ENCODE measurements around the gene TTYH3.

Gene TTYH3

DNA sequence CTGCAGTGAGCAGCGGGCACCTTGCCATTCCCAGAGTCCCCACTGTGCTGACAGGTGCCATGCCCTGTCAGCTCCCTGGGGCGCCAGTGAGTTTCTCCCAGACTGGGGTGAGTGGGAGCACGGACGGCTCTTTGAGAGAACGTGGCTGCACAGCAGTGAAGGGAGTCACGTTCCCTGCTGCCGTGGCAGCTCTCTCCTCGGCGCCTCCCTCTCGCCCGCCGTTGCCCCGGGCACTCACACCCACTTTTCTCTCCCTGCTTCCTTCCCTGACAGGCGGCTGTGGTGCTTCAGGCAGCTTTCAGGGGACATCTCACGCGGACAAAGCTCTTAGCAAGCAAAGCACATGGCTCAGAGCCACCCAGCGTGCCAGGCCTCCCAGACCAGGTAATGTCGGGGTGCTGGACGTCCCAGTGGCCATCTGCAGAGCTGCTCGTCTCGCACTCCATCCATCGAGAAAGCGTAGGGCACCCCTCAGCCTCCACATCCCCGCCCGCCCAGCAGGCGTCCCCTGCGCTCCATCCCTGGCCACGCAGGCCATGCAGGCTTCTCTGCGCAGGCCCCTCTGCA, 27.1 kb upstream of the TTYH3 start (continued):
- TF ChIP-seq, protein P1, sequence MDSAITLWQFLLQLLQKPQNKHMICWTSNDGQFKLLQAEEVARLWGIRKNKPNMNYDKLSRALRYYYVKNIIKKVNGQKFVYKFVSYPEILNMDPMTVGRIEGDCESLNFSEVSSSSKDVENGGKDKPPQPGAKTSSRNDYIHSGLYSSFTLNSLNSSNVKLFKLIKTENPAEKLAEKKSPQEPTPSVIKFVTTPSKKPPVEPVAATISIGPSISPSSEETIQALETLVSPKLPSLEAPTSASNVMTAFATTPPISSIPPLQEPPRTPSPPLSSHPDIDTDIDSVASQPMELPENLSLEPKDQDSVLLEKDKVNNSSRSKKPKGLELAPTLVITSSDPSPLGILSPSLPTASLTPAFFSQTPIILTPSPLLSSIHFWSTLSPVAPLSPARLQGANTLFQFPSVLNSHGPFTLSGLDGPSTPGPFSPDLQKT (IDR thresholded peaks at IDR 0.05; ENCODE audit: borderline replicate concordance, low read depth, low read length): no peak
- no peak for TF ChIP-seq ZNF292 (tag by site-specific recombination; IDR thresholded peaks at IDR 0.05; ENCODE audit: borderline replicate concordance, low read depth)
- no peak for TF ChIP-seq ZSCAN23 (tag by site-specific recombination; IDR thresholded peaks at IDR 0.05)
- no peak for TF ChIP-seq ZEB2 (tag by site-specific recombination; IDR thresholded peaks at IDR 0.05)
- no peak for TF ChIP-seq ZNF214 (tag by site-specific recombination; IDR thresholded peaks at IDR 0.05; ENCODE audit: borderline replicate concordance)
- no peak for TF ChIP-seq ZNF585B (tag by site-specific recombination; IDR thresholded peaks at IDR 0.05)
- no peak for TF ChIP-seq ZNF23 (tag by site-specific recombination; IDR thresholded peaks at IDR 0.05; ENCODE audit: borderline replicate concordance)

DNA sequence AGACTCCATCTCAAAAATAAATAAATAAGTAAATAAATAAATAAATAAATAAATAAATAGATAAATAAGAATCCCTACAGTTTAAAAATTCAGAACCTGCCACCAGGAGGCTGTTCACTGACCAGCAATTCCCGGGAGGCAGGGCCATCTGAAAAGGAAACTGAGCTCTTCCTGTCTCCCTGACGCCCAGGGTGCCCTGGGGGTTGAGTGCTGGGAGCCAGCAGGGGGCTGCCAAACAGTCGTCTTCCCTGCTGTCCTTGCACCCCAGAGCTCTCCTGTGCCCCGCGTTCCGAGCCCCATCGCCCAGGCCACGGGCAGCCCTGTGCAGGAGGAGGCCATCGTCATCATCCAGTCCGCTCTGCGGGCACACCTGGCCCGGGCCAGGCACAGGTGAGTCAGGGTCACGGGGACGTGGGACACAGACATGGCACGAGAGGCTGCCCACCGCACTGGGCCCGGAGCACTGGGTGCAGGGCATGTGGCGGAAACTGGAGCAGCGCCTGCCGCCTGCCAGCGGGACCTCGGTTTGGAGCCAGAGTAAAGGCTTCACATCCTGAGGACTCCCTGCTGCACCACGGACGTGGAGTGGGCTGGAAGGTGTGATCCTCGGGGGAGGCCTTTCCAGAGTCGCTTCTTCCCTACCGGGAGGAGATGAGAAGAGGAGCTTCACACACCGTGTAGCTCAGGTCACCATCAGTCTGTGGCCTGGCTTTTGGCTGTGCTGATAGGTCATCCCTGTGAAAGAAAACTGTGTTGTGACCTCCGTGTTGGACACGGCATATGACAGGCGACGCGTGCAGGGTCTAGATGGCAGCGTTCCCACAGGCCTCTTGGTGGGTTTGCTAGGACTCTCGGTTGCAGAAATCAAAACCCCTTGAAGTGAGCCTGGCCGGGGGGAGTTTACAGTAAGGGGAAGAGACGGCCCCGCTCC, 25.9 kb upstream of the TTYH3 start:
- Histone ChIP-seq H3K4me1 (ENCODE audit: control insufficient read depth, insufficient read depth, low read length) (no peaks in the 10 kb centered on the region), H3K4me3 (ENCODE audit: low read depth, low read length) (no peak overlapping the region), H3K36me3 (ENCODE audit: control insufficient read depth in 2 of 2, insufficient read depth in 1 of 2, low read length in 2 of 2) (peaks cover 0 to 9% of the 10 kb centered on the region in 2 experiments; a peak in 1 of 3 replicates), H3K9me3 (ENCODE audit: control insufficient read depth, insufficient read depth, low read depth, low read length) (no peaks in the 10 kb centered on the region), H3K27ac (ENCODE audit: extremely low read depth, low read depth, low read length) (no peak overlapping the region)
- CTCF ChIA-PET: no interaction called here
- TF ChIP-seq ZNF274 (IDR thresholded peaks at IDR 0.05; ENCODE audit: low read length): no peak
- TF ChIP-seq ZNF274 (tag by site-specific recombination; IDR thresholded peaks at IDR 0.05; ENCODE audit: borderline replicate concordance): no peak
- no peak for TF ChIP-seq ZNF174 (tag by site-specific recombination; IDR thresholded peaks at IDR 0.05)
- 0 out of 2 replicates have a peak, but pooled peaks have one; percentile 10 for TF ChIP-seq ZIC2 (tag by site-specific recombination; IDR thresholded peaks at IDR 0.05)
- POLR2A ChIA-PET: no interaction called here

DNA sequence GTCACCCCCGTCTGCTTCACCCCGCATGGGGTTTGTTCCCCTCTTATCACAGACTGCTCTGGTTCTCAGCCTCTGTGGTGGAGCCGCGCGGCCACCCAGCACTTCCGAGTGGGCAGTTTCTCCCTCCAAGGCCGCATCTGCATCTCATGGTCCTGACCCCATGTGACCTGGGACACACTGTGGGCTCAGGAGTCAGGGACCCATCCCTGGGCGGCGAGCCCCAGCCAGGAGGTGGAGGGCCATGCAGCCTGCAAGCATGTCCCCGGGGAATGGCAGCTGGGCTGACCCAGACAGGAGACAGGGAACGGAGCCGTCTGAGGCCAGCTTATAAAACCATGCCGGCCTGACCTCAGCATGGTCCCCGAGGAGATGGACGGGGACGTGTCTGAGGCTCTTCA, 25.2 kb upstream of the TTYH3 start:
- Histone ChIP-seq H3K27ac (ENCODE audit: extremely low read depth, low read depth, low read length) (no peak overlapping the region), H3K9me3 (ENCODE audit: control insufficient read depth, insufficient read depth, low read depth, low read length) (no peaks in the 10 kb centered on the region), H3K4me3 (ENCODE audit: low read depth, low read length) (no peak overlapping the region), H3K4me1 (ENCODE audit: control insufficient read depth, insufficient read depth, low read length) (no peaks in the 10 kb centered on the region), H3K36me3 (ENCODE audit: control insufficient read depth in 2 of 2, insufficient read depth in 1 of 2, low read length in 2 of 2) (peaks cover 0 to 5% of the 10 kb centered on the region in 2 experiments; a peak in 1 of 3 replicates)
- POLR2A ChIA-PET: no interaction called here
- CTCF ChIA-PET: no interaction called here
- TF ChIP-seq ZFP69B (tag by site-specific recombination; IDR thresholded peaks at IDR 0.05) (no peak), SP2 (tag by site-specific recombination; IDR thresholded peaks at IDR 0.05) (no peak), ZNF571 (tag by site-specific recombination; IDR thresholded peaks at IDR 0.05) (no peak), ZNF121 (tag by site-specific recombination; IDR thresholded peaks at IDR 0.05) (no peak), FEZF1 (tag by site-specific recombination; IDR thresholded peaks at IDR 0.05) (no peak), ZNF837 (tag by site-specific recombination; IDR thresholded peaks at IDR 0.05) (no peak)
- TF ChIP-seq, protein P2, sequence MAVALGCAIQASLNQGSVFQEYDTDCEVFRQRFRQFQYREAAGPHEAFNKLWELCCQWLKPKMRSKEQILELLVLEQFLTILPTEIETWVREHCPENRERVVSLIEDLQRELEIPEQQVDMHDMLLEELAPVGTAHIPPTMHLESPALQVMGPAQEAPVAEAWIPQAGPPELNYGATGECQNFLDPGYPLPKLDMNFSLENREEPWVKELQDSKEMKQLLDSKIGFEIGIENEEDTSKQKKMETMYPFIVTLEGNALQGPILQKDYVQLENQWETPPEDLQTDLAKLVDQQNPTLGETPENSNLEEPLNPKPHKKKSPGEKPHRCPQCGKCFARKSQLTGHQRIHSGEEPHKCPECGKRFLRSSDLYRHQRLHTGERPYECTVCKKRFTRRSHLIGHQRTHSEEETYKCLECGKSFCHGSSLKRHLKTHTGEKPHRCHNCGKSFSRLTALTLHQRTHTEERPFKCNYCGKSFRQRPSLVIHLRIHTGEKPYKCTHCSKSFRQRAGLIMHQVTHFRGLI (tag by site-specific recombination; IDR thresholded peaks at IDR 0.05): no peak
- TF ChIP-seq, protein P1 (IDR thresholded peaks at IDR 0.05; ENCODE audit: borderline replicate concordance, low read depth, low read length): no peak

Data from HEK293 (cell line).